PC-3 (cell line): ENCODE measurements around the gene KCNH1. TPM values are rescaled to one million over a fixed set of nuclear protein-coding genes. Genes with fewer than 3 reads are reported as not detected.

Source experiments
- ATAC-seq: fragments of 200-7000 bp; cut with Tn5 transposase; 2 replicates; pipeline ENCODE4 v1.9.1; 2020; ENCODE audit warnings: mild to moderate bottlenecking, moderate library complexity
- BruUV-seq: library from RNA; stranded (reverse); fragments of 400-500 nt; replicated peaks from 2 replicates; lab custom pipeline; 2021; lab: Mats Ljungman, UMichigan
- CTCF ChIA-PET: fragments of 300-600 bp; sonication (Branson Sonifier 250); formaldehyde crosslinking; loops from one replicate; lab custom pipeline; 2022; ENCODE audit warnings: antibody characterized with exemption; lab: Charles Lee
- POLR2A ChIA-PET: fragments of 300-600 bp; sonication (Branson Sonifier 250); formaldehyde crosslinking; loops from one replicate; lab custom pipeline; 2022; ENCODE audit warnings: antibody characterized with exemption; ENCODE audit not compliant: unreplicated experiment; lab: Charles Lee
- DNase-seq: peaks from one replicate; pipeline ENCODE4 v3.0.0-alpha.2; 2015
- H2AFZ ChIP-seq: fragments of 300-600 bp; sonication (generic); 2 replicates; pipeline ENCODE4 v1.6.0; 2016; ENCODE audit warnings: antibody characterized with exemption, low read length
- H3F3A ChIP-seq: fragments of 300-600 bp; sonication (generic); one replicate; pipeline ENCODE4 v1.6.0; 2017; ENCODE audit warnings: antibody characterized with exemption, low read length, control low read depth, mild to moderate bottlenecking; ENCODE audit not compliant: unreplicated experiment
- H3K27ac ChIP-seq: fragments of 300-600 bp; sonication (generic); 2 replicates; pipeline ENCODE4 v1.5.1; 2016; ENCODE audit warnings: mild to moderate bottlenecking, low read length
- H3K27me3 ChIP-seq: fragments of 300-600 bp; sonication (generic); 2 replicates; pipeline ENCODE4 v1.6.1; 2016; ENCODE audit warnings: low read length, mixed read lengths
- H3K36me3 ChIP-seq: fragments of 300-600 bp; sonication (generic); 2 replicates; pipeline ENCODE4 v1.6.1; 2016; ENCODE audit warnings: low read depth, mixed run types, low read length, mixed read lengths
- H3K4me1 ChIP-seq: fragments of 300-600 bp; sonication (generic); 2 replicates; pipeline ENCODE4 v1.5.1; 2016; ENCODE audit warnings: low read length; ENCODE audit not compliant: insufficient read depth
- H3K4me2 ChIP-seq: fragments of 300-600 bp; sonication (generic); 2 replicates; pipeline ENCODE4 v1.6.0; 2016; ENCODE audit warnings: low read length
- H3K4me3 ChIP-seq: fragments of 300-600 bp; sonication (generic); 2 replicates; pipeline ENCODE4 v1.5.1; 2016; ENCODE audit warnings: mild to moderate bottlenecking, low read length, mixed read lengths
- H3K79me2 ChIP-seq: fragments of 300-600 bp; sonication (generic); 2 replicates; pipeline ENCODE4 v1.6.1; 2017; ENCODE audit warnings: low read length, mixed read lengths
- H3K9ac ChIP-seq: fragments of 300-600 bp; sonication (generic); 2 replicates; pipeline ENCODE4 v1.6.0; 2016; ENCODE audit warnings: mild to moderate bottlenecking, low read length
- H3K9me2 ChIP-seq: fragments of 300-600 bp; sonication (generic); replicated peaks from 2 replicates; pipeline ENCODE4 v1.6.1; 2016; ENCODE audit warnings: mixed run types, low read length, mixed read lengths
- H3K9me3 ChIP-seq: fragments of 300-600 bp; sonication (generic); 2 replicates; pipeline ENCODE4 v1.6.1; 2016; ENCODE audit warnings: low read length, mixed read lengths
- H4K20me1 ChIP-seq: fragments of 300-600 bp; sonication (generic); 2 replicates; pipeline ENCODE4 v1.6.1; 2016; ENCODE audit warnings: low read length, mixed read lengths
- CTCF ChIP-seq: fragments of 300-600 bp; sonication (generic); conservative IDR thresholded peaks from 2 replicates; pipeline ENCODE4 v1.5.1; 2017; ENCODE audit warnings: antibody characterized with exemption, low read depth, mild to moderate bottlenecking, low read length
- EZH2 ChIP-seq: fragments of 300-600 bp; sonication (generic); IDR thresholded peaks from one replicate; pipeline ENCODE4 v1.6.1; 2017; ENCODE audit warnings: antibody characterized with exemption, mild to moderate bottlenecking, low read length; ENCODE audit not compliant: unreplicated experiment
- EZH2phosphoT487 ChIP-seq: fragments of 300-600 bp; sonication (generic); IDR thresholded peaks from 2 replicates; pipeline ENCODE4 v1.6.1; 2018; ENCODE audit warnings: mild to moderate bottlenecking, antibody characterized with exemption, low read length, borderline replicate concordance
- intact Hi-C: fragments of 100-400 bp; cut with micrococcal nuclease; formaldehyde crosslinking; loops from 2 replicates; pipeline ENCODE4 v1.9.0; 2023
- total RNA-seq: library from RNA; depleted of rRNA; stranded (reverse); fragments of >200 nt; gene quantifications from 2 replicates; pipeline ENCODE4 v1.2.3, GENCODE V29; 2014

The KCNH1 gene
- total RNA-seq, 1 experiment from 2014 or later: not detected

GRCh38 chr1:210747112-210747511 is 386.8 kb downstream of the KCNH1 start:
- ATAC-seq: no peak
- Histone ChIP-seq H3K9ac (no peak overlapping the region), H2AFZ (no peak overlapping the region), H3K36me3 (no peaks in the 10 kb centered on the region), H3K9me3 (no peaks in the 10 kb centered on the region), H3K4me1 (no peaks in the 10 kb centered on the region), H4K20me1 (no peaks in the 10 kb centered on the region), H3K27ac (no peak overlapping the region), H3K79me2 (no peaks in the 10 kb centered on the region), H3K9me2 (no peaks in the 10 kb centered on the region), H3K4me3 (no peak overlapping the region), H3K27me3 (peaks cover 20% of the 10 kb centered on the region; the same call in 1 of the 2 replicates), H3F3A (no peaks in the 10 kb centered on the region), H3K4me2 (no peak overlapping the region)
- CTCF ChIA-PET: no interaction called here
- intact Hi-C loops: no loop called here
- TF ChIP-seq EZH2phosphoT487: no peak
- no peak for TF ChIP-seq CTCF
- TF ChIP-seq EZH2: no peak
- DNase-seq: no peak
- no TSS peak for BruUV-seq
- POLR2A ChIA-PET: no interaction called here

GRCh38 chr1:210746024-210746731 is 387.8 kb downstream of the KCNH1 start:
- Histone ChIP-seq H3F3A (no peaks in the 10 kb centered on the region), H3K36me3 (no peaks in the 10 kb centered on the region), H3K79me2 (no peaks in the 10 kb centered on the region), H3K4me2 (no peak overlapping the region), H3K27me3 (peaks cover 19% of the 10 kb centered on the region; the same call in 1 of the 2 replicates), H3K4me3 (no peak overlapping the region), H3K4me1 (no peaks in the 10 kb centered on the region), H3K9me2 (no peaks in the 10 kb centered on the region), H3K27ac (no peak overlapping the region), H2AFZ (no peak overlapping the region), H4K20me1 (no peaks in the 10 kb centered on the region), H3K9ac (no peak overlapping the region), H3K9me3 (no peaks in the 10 kb centered on the region)
- ATAC-seq (no peak), DNase-seq (no peak)
- intact Hi-C loops: no loop called here
- ChIA-PET POLR2A (no interaction called here), CTCF (no interaction called here)
- no TSS peak for BruUV-seq
- no peak for TF ChIP-seq CTCF
- no peak for TF ChIP-seq EZH2phosphoT487
- TF ChIP-seq EZH2: no peak

GRCh38 chr1:210743038-210743437 is 390.9 kb downstream of the KCNH1 start:
- intact Hi-C loops: no loop called here

More at GRCh38 chr1:210743038-210743437, 390.9 kb downstream of the KCNH1 start:
- Histone ChIP-seq H3K9me2 (no peaks in the 10 kb centered on the region), H3K4me3 (no peak overlapping the region), H3K4me1 (no peaks in the 10 kb centered on the region), H3K27ac (no peak overlapping the region), H2AFZ (no peak overlapping the region), H3K36me3 (no peaks in the 10 kb centered on the region), H3K9ac (no peak overlapping the region), H4K20me1 (no peaks in the 10 kb centered on the region), H3K9me3 (no peaks in the 10 kb centered on the region), H3F3A (no peaks in the 10 kb centered on the region), H3K27me3 (peaks cover 17% of the 10 kb centered on the region; the same call in 1 of the 2 replicates), H3K79me2 (no peaks in the 10 kb centered on the region), H3K4me2 (no peak overlapping the region)
- DNase-seq (no peak), ATAC-seq (no peak)
- TF ChIP-seq EZH2 (no peak), EZH2phosphoT487 (no peak), CTCF (no peak)
- BruUV-seq: no TSS peak
- POLR2A ChIA-PET: no interaction called here
- CTCF ChIA-PET: no interaction called here
